GM23248 (cell line): ENCODE data around the gene UNC13A. TPM values are rescaled to one million over a fixed set of nuclear protein-coding genes. Genes with fewer than 3 reads are reported as not detected.

ENCODE experiments used
- DNase-seq: peaks from one replicate; pipeline ENCODE4 v3.0.0-alpha.2; 2015
- H2AFZ ChIP-seq: fragments of 200-600 bp; sonication (generic); 2 replicates; pipeline ENCODE4 v1.6.1; 2016; ENCODE audit warnings: antibody characterized with exemption
- H3F3A ChIP-seq: fragments of 200-600 bp; sonication (generic); 2 replicates; pipeline ENCODE4 v1.6.1; 2016; ENCODE audit warnings: mild to moderate bottlenecking, antibody characterized with exemption, mixed run types; ENCODE audit not compliant: insufficient read depth
- H3K27ac ChIP-seq: fragments of 200-600 bp; sonication (generic); 2 replicates; pipeline ENCODE4 v1.5.1; 2016; ENCODE audit warnings: mild to moderate bottlenecking
- H3K27me3 ChIP-seq: fragments of 200-600 bp; sonication (generic); replicated peaks from 2 replicates; pipeline ENCODE4 v1.6.1; 2016; ENCODE audit warnings: mild to moderate bottlenecking; ENCODE audit not compliant: insufficient read depth
- H3K36me3 ChIP-seq: fragments of 200-600 bp; sonication (generic); 2 replicates; pipeline ENCODE4 v1.6.1; 2016; ENCODE audit warnings: low read depth, mild to moderate bottlenecking
- H3K4me1 ChIP-seq: fragments of 200-600 bp; sonication (generic); 2 replicates; pipeline ENCODE4 v1.6.1; 2016; ENCODE audit warnings: mild to moderate bottlenecking; ENCODE audit not compliant: insufficient read depth
- H3K4me2 ChIP-seq: fragments of 200-600 bp; sonication (generic); one replicate; pipeline ENCODE4 v1.6.1; 2016; ENCODE audit warnings: mild to moderate bottlenecking; ENCODE audit not compliant: unreplicated experiment
- H3K4me3 ChIP-seq: fragments of 200-600 bp; sonication (generic); 2 replicates; pipeline ENCODE4 v1.5.1; 2016; ENCODE audit warnings: mild to moderate bottlenecking
- H3K79me2 ChIP-seq: fragments of 200-600 bp; sonication (generic); 2 replicates; pipeline ENCODE4 v1.6.1; 2016; ENCODE audit warnings: mild to moderate bottlenecking; ENCODE audit not compliant: insufficient read depth
- H3K9ac ChIP-seq: fragments of 200-600 bp; sonication (generic); 2 replicates; pipeline ENCODE4 v1.6.1; 2016; ENCODE audit warnings: mild to moderate bottlenecking
- H3K9me2 ChIP-seq: fragments of 200-600 bp; sonication (generic); 2 replicates; pipeline ENCODE4 v1.6.1; 2016; ENCODE audit warnings: mixed run types, mild to moderate bottlenecking, moderate library complexity; ENCODE audit not compliant: insufficient read depth
- H3K9me3 ChIP-seq: fragments of 200-600 bp; sonication (generic); one replicate; pipeline ENCODE4 v1.6.1; 2017; ENCODE audit warnings: low read depth
- H4K20me1 ChIP-seq: fragments of 200-600 bp; sonication (generic); 2 replicates; pipeline ENCODE4 v1.6.0; 2016; ENCODE audit not compliant: insufficient read depth
- EZH2 ChIP-seq: fragments of 200-600 bp; sonication (generic); IDR thresholded peaks from 2 replicates; pipeline ENCODE4 v1.6.1; 2018; ENCODE audit warnings: antibody characterized with exemption, mild to moderate bottlenecking; ENCODE audit not compliant: insufficient read depth, poor library complexity, severe bottlenecking
- EZH2phosphoT487 ChIP-seq: fragments of 200-600 bp; sonication (generic); IDR thresholded peaks from 2 replicates; pipeline ENCODE4 v1.6.1; 2018; ENCODE audit warnings: antibody characterized with exemption, moderate library complexity, mild to moderate bottlenecking, low read depth; ENCODE audit not compliant: insufficient read depth
- WGBS, 2 experiments: methylation state at CpG; one replicate each; pipeline ENCODE4 v1.1.6; 2015 to 2017; ENCODE audit warnings: low lambda C conversion rate in 2 of 2, low coverage in 1 of 2; ENCODE audit errors: missing lambda C conversion rate in 2 of 2; 5-methylcytosine and 5-hydroxymethylcytosine counted together
- in situ Hi-C: fragments of 300-500 bp; cut with MboI; formaldehyde crosslinking; loops from 2 replicates; pipeline ENCODE4 v1.15.0; 2020
- polyA plus RNA-seq: library from polyadenylated mRNA; unstranded; fragments of >200 nt; fragmentation: Nextera tagmentation; extraction: Ambion mirVana; gene quantifications from 2 replicates; pipeline ENCODE4 v1.2.1, GENCODE V29; 2016
- total RNA-seq: library from RNA; depleted of rRNA; stranded (reverse); fragments of >200 nt; shearing (Covaris generic); gene quantifications from 2 replicates; pipeline ENCODE4 v1.2.3, GENCODE V29; 2014

The UNC13A gene
- total and polyA plus RNA-seq, 2 experiments from 2014 or later, result 0.03 to 0.11 TPM

GRCh38 chr19:17725422-17726078 is 37.4 kb upstream of the UNC13A start:
- Histone ChIP-seq H3K4me1 (peaks cover 20% of the 10 kb centered on the region), H4K20me1 (no peaks in the 10 kb centered on the region; the same call in 1 of the 2 replicates), H3K27me3 (no peaks in the 10 kb centered on the region), H3K9me2 (no peaks in the 10 kb centered on the region), H3K9ac (no peak overlapping the region), H3F3A (peaks cover 9% of the 10 kb centered on the region), H3K27ac (no peak overlapping the region), H2AFZ (no peak overlapping the region), H3K9me3 (no peaks in the 10 kb centered on the region), H3K4me3 (no peak overlapping the region), H3K4me2 (no peak overlapping the region), H3K79me2 (peaks cover 92% of the 10 kb centered on the region), H3K36me3 (peaks cover under 1% of the 10 kb centered on the region; the same call in 1 of the 2 replicates)
- no peak for DNase-seq
- no peak for TF ChIP-seq EZH2phosphoT487
- no peak for TF ChIP-seq EZH2
- 89 to 91% methylated on average over 15 to 21 of the region's 21 CpGs for WGBS, 2 experiments
- in situ Hi-C loops, result no loop called here

GRCh38 chr19:17724655-17725054 is 36.5 kb upstream of the UNC13A start:
- WGBS, 2 experiments, result 93% methylated on average over 7 of the region's 7 CpGs
- no peak for DNase-seq
- Histone ChIP-seq H3K4me1 (peaks cover 23% of the 10 kb centered on the region), H3K27ac (no peak overlapping the region), H3K4me3 (no peak overlapping the region), H3K9ac (no peak overlapping the region), H3F3A (peaks cover 12% of the 10 kb centered on the region), H3K27me3 (no peaks in the 10 kb centered on the region), H3K36me3 (no peaks in the 10 kb centered on the region; the same call in 1 of the 2 replicates), H3K9me3 (no peaks in the 10 kb centered on the region), H2AFZ (no peak overlapping the region), H3K4me2 (no peak overlapping the region), H3K9me2 (no peaks in the 10 kb centered on the region), H3K79me2 (peaks cover 92% of the 10 kb centered on the region), H4K20me1 (no peaks in the 10 kb centered on the region)
- TF ChIP-seq EZH2phosphoT487, result no peak
- TF ChIP-seq EZH2, result no peak
- in situ Hi-C loops, result no loop called here

- WGBS, 2 experiments, result 83 to 89% methylated on average over 10 to 12 of the region's 12 CpGs
- no peak for DNase-seq
- peaks cover 79% of the 10 kb centered on the region for H3K79me2 ChIP-seq
- H3K9me3 ChIP-seq, result no peaks in the 10 kb centered on the region
- no peaks in the 10 kb centered on the region for H3K9me2 ChIP-seq
- in situ Hi-C loops, result no loop called here
- TF ChIP-seq EZH2 (no peak), EZH2phosphoT487 (no peak)
- peaks cover 14% of the 10 kb centered on the region for H3F3A ChIP-seq
- peak overlapping the region; percentile 84 for H3K27ac ChIP-seq
- H3K4me1 ChIP-seq, result peaks cover 24% of the 10 kb centered on the region
- H3K36me3 ChIP-seq, result no peaks in the 10 kb centered on the region; the same call in 1 of the 2 replicates
- H3K27me3 ChIP-seq, result no peaks in the 10 kb centered on the region
- no peaks in the 10 kb centered on the region for H4K20me1 ChIP-seq
- H3K4me2 ChIP-seq, result no peak overlapping the region
- no peak overlapping the region for H2AFZ ChIP-seq
- H3K9ac ChIP-seq, result peak overlapping the region; percentile 87
- no peak overlapping the region for H3K4me3 ChIP-seq
Observed at GRCh38 chr19:17722655-17723240, 34.6 kb upstream of the UNC13A start.

- peak; percentile 95 for DNase-seq
Observed at GRCh38 chr19:17721821-17722220, 33.7 kb upstream of the UNC13A start.

More at GRCh38 chr19:17721821-17722220, 33.7 kb upstream of the UNC13A start:
- 19 to 20% methylated on average over 8 of the region's 8 CpGs for WGBS, 2 experiments
- Histone ChIP-seq H3K27ac (peak overlapping the region; percentile 84), H3K36me3 (no peaks in the 10 kb centered on the region), H3K9ac (peak overlapping the region; percentile 87), H3K4me1 (peaks cover 32% of the 10 kb centered on the region), H3K4me3 (peak overlapping the region; percentile 99), H3K4me2 (peak overlapping the region; percentile 95), H2AFZ (no peak overlapping the region), H3F3A (peaks cover 21% of the 10 kb centered on the region), H3K27me3 (no peaks in the 10 kb centered on the region), H4K20me1 (no peaks in the 10 kb centered on the region), H3K9me2 (no peaks in the 10 kb centered on the region), H3K9me3 (no peaks in the 10 kb centered on the region), H3K79me2 (peaks cover 70% of the 10 kb centered on the region)
- no peak for TF ChIP-seq EZH2phosphoT487
- no peak for TF ChIP-seq EZH2
- in situ Hi-C loops, result no loop called here
